Hepatocyte (in vitro differentiated cells): Measurements from ENCODE around the gene CDK3. TPM values are rescaled to one million over a fixed set of nuclear protein-coding genes. Genes with fewer than 3 reads are reported as not detected.

Source experiments
- DNase-seq: peaks from one replicate; pipeline ENCODE4 v3.0.0-alpha.2; 2016; ENCODE audit warnings: low spot score
- H2AFZ ChIP-seq: fragments of 200-600 bp; sonication (generic); 2 replicates; pipeline ENCODE4 v1.6.0; 2016; ENCODE audit warnings: antibody characterized with exemption, mild to moderate bottlenecking
- H3K27ac ChIP-seq: fragments of 200-600 bp; sonication (generic); 2 replicates; pipeline ENCODE4 v1.5.1; 2016; ENCODE audit warnings: mild to moderate bottlenecking
- H3K27me3 ChIP-seq: fragments of 200-600 bp; sonication (generic); 2 replicates; pipeline ENCODE4 v1.6.1; 2016
- H3K36me3 ChIP-seq: fragments of 200-600 bp; sonication (generic); replicated peaks from 2 replicates; pipeline ENCODE4 v1.5.1; 2016; ENCODE audit warnings: low read depth; ENCODE audit not compliant: insufficient read depth
- H3K4me1 ChIP-seq: fragments of 200-600 bp; sonication (generic); 2 replicates; pipeline ENCODE4 v1.5.1; 2016; ENCODE audit warnings: mild to moderate bottlenecking, moderate library complexity; ENCODE audit not compliant: insufficient read depth
- H3K4me2 ChIP-seq: fragments of 200-600 bp; sonication (generic); 2 replicates; pipeline ENCODE4 v1.6.0; 2016
- H3K4me3 ChIP-seq: fragments of 200-600 bp; sonication (generic); 2 replicates; pipeline ENCODE4 v1.5.1; 2016; ENCODE audit warnings: mild to moderate bottlenecking
- H3K79me2 ChIP-seq: fragments of 200-600 bp; sonication (generic); 2 replicates; pipeline ENCODE4 v1.6.0; 2017; ENCODE audit warnings: mild to moderate bottlenecking
- H3K9me2 ChIP-seq: fragments of 200-600 bp; sonication (generic); replicated peaks from 2 replicates; pipeline ENCODE4 v1.6.0; 2017; ENCODE audit warnings: mild to moderate bottlenecking; ENCODE audit not compliant: insufficient read depth
- H3K9me3 ChIP-seq: fragments of 200-600 bp; sonication (generic); 2 replicates; pipeline ENCODE4 v1.5.1; 2016; ENCODE audit warnings: low read depth, mild to moderate bottlenecking
- H4K20me1 ChIP-seq: fragments of 200-600 bp; sonication (generic); 2 replicates; pipeline ENCODE4 v1.6.0; 2016; ENCODE audit warnings: mild to moderate bottlenecking; ENCODE audit not compliant: insufficient read depth, poor library complexity, severe bottlenecking
- EZH2 ChIP-seq: fragments of 200-600 bp; sonication (generic); IDR thresholded peaks from 2 replicates; pipeline ENCODE4 v1.6.1; 2016; ENCODE audit warnings: antibody characterized with exemption, mild to moderate bottlenecking, borderline replicate concordance
- EZH2phosphoT487 ChIP-seq: fragments of 200-600 bp; sonication (generic); IDR thresholded peaks from one replicate; pipeline ENCODE4 v1.6.1; 2018; ENCODE audit warnings: antibody characterized with exemption, mild to moderate bottlenecking, low read depth, moderate library complexity; ENCODE audit not compliant: unreplicated experiment, severe bottlenecking
- WGBS: methylation state at CpG from one replicate; pipeline ENCODE4 v1.1.6; 2016; ENCODE audit warnings: low lambda C conversion rate; ENCODE audit errors: missing lambda C conversion rate; 5-methylcytosine and 5-hydroxymethylcytosine counted together
- polyA plus RNA-seq: library from polyadenylated mRNA; unstranded; fragments of >200 nt; fragmentation: Nextera tagmentation; extraction: Ambion mirVana; gene quantifications from 2 replicates; pipeline ENCODE4 v1.2.1, GENCODE V29; 2016
- total RNA-seq: library from RNA; depleted of rRNA; stranded (reverse); fragments of >200 nt; gene quantifications from 2 replicates; pipeline ENCODE4 v1.2.3, GENCODE V29; 2014
- TF ChIP-seq, protein P1 (sequence below): fragments of 200-600 bp; sonication (generic); IDR thresholded peaks from 2 replicates; pipeline ENCODE4 v1.5.1; 2016; ENCODE audit warnings: antibody characterized with exemption, mild to moderate bottlenecking; ENCODE audit not compliant: poor library complexity

CDK3 gene
- total and polyA plus RNA-seq, 2 experiments from 2014 or later, result 7.8 to 10.6 TPM

DNA sequence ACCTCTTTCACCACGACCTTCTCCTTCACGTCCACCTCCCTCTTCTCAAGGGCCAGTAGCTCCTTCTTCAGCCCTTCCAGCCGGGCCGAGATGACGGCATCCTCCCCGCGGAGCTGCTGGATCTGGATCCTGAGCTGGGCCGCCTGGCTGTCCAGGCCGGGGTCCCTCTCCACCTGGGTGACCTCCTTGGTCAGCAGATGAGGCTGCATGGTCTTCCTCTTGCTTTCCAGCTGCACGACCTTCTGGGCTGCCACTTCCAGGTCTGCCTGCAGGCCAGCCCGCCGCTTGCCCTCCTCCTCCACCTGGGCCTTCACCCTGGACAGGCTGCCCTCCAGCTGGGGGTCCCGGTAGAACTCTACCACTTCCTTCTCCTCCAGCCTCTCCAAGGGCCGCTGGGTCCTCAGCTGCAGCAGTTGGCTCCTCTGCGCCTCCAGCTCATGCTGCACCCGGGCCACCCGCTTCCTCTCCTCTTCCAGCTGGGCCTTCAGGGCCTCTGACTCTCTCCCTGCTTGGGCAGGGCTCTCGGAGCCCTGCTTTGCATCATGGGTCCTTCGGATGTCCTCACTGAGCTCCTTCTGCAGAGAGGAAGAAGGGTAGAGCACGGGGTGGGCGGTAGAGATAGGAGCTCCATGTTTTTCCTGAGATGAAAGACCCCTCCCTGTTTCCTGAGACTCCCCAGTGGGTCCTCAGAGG is 9.5 kb downstream of the CDK3 start:
- Histone ChIP-seq H4K20me1 (no peaks in the 10 kb centered on the region), H3K36me3 (no peaks in the 10 kb centered on the region), H3K4me1 (peaks cover 7% of the 10 kb centered on the region), H3K4me2 (no peak overlapping the region), H3K79me2 (no peaks in the 10 kb centered on the region), H2AFZ (no peak overlapping the region), H3K9me2 (no peaks in the 10 kb centered on the region), H3K4me3 (no peak overlapping the region), H3K9me3 (no peaks in the 10 kb centered on the region), H3K27me3 (no peaks in the 10 kb centered on the region), H3K27ac (no peak overlapping the region)
- no peak for DNase-seq
- WGBS, result 87% methylated on average over 20 of the region's 21 CpGs
- TF ChIP-seq, protein P1, sequence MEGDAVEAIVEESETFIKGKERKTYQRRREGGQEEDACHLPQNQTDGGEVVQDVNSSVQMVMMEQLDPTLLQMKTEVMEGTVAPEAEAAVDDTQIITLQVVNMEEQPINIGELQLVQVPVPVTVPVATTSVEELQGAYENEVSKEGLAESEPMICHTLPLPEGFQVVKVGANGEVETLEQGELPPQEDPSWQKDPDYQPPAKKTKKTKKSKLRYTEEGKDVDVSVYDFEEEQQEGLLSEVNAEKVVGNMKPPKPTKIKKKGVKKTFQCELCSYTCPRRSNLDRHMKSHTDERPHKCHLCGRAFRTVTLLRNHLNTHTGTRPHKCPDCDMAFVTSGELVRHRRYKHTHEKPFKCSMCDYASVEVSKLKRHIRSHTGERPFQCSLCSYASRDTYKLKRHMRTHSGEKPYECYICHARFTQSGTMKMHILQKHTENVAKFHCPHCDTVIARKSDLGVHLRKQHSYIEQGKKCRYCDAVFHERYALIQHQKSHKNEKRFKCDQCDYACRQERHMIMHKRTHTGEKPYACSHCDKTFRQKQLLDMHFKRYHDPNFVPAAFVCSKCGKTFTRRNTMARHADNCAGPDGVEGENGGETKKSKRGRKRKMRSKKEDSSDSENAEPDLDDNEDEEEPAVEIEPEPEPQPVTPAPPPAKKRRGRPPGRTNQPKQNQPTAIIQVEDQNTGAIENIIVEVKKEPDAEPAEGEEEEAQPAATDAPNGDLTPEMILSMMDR, result no peak
- TF ChIP-seq EZH2phosphoT487 (no peak), EZH2 (no peak)

DNA sequence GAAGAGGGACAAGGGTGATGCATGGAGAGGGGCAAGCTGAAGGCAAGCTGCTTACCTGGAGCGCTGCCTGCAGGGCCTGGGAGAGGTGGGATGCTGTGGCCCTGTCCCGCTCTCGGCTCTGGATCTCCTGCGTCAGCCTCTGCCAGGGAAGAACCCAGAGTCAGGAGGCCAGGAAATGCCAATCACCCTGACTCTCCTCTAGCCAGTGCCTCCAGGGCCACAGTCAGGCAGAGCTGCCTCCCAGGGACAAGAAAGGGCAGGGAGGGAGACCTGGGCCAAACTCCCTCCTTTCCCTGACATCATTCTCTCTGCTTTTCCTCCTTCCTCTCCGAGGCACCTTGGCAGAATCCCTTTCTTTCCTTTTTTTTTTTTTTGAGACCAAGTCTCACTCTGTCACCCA is 11.3 kb downstream of the CDK3 start:
- no peak for DNase-seq
- H3K27me3 ChIP-seq, result no peaks in the 10 kb centered on the region

GRCh38 chr17:76013377-76013932 is 12.8 kb downstream of the CDK3 start:
- 87% methylated on average over 15 of the region's 15 CpGs for WGBS
- H3K36me3 ChIP-seq, result no peaks in the 10 kb centered on the region
- H3K9me3 ChIP-seq, result no peaks in the 10 kb centered on the region

More for the DNA sequence above, 11.3 kb downstream of the CDK3 start:
- H3K79me2 ChIP-seq, result no peaks in the 10 kb centered on the region
- H3K9me3 ChIP-seq, result no peaks in the 10 kb centered on the region
- no peaks in the 10 kb centered on the region for H3K9me2 ChIP-seq
- WGBS, result 96% methylated on average over 3 of the region's 5 CpGs
- H3K27ac ChIP-seq, result no peak overlapping the region
- H2AFZ ChIP-seq, result no peak overlapping the region
- H3K4me1 ChIP-seq, result peaks cover 7% of the 10 kb centered on the region
- no peaks in the 10 kb centered on the region for H3K36me3 ChIP-seq
- no peak overlapping the region for H3K4me3 ChIP-seq
- TF ChIP-seq EZH2phosphoT487, result no peak
- TF ChIP-seq EZH2, result no peak
- TF ChIP-seq, protein P1, result no peak
- H4K20me1 ChIP-seq, result no peaks in the 10 kb centered on the region
- H3K4me2 ChIP-seq, result no peak overlapping the region

More at GRCh38 chr17:76013377-76013932, 12.8 kb downstream of the CDK3 start:
- Histone ChIP-seq H3K27me3 (no peaks in the 10 kb centered on the region), H3K9me2 (no peaks in the 10 kb centered on the region), H3K4me1 (peaks cover 7% of the 10 kb centered on the region), H3K4me3 (no peak overlapping the region), H3K27ac (no peak overlapping the region), H4K20me1 (no peaks in the 10 kb centered on the region), H3K79me2 (no peaks in the 10 kb centered on the region), H2AFZ (no peak overlapping the region), H3K4me2 (no peak overlapping the region)
- DNase-seq, result no peak
- TF ChIP-seq, protein P1, result no peak
- TF ChIP-seq EZH2phosphoT487 (no peak), EZH2 (no peak)
